Suprapubic skin (tissue), 4 donors: Measurements from ENCODE around the gene ULK4. TPM values are rescaled to one million over a fixed set of nuclear protein-coding genes. Genes with fewer than 3 reads are reported as not detected.
A peak's percentile ranks its signal among the peaks of the same experiment; 100 is the strongest.

Source experiments
- DNase-seq, 2 donors: peaks; one replicate each; pipeline ENCODE4 v3.0.0-alpha.2; 2019; ENCODE audit warnings: low spot score in 2 of 2
- H3K27ac ChIP-seq: fragments of 200-600 bp; sonication (generic); one replicate; pipeline ENCODE4 v1.5.1; 2019
- H3K27me3 ChIP-seq: fragments of 200-600 bp; sonication (generic); one replicate; pipeline ENCODE4 v1.5.1; 2019
- H3K36me3 ChIP-seq: fragments of 200-600 bp; sonication (generic); one replicate; pipeline ENCODE4 v1.5.1; 2019
- H3K4me1 ChIP-seq: fragments of 200-600 bp; sonication (generic); one replicate; pipeline ENCODE4 v1.5.1; 2019
- H3K4me3 ChIP-seq: fragments of 200-600 bp; sonication (generic); one replicate; pipeline ENCODE4 v1.5.1; 2019; ENCODE audit warnings: mild to moderate bottlenecking
- H3K9me3 ChIP-seq: fragments of 200-600 bp; sonication (generic); one replicate; pipeline ENCODE4 v1.5.1; 2019
- EP300 ChIP-seq: sonication (generic); formaldehyde crosslinking; IDR thresholded peaks from one replicate; pipeline ENCODE4 v1.6.1; 2017; ENCODE audit warnings: antibody characterized with exemption
- POLR2A ChIP-seq, 2 donors: fragments of 450-650 bp; IDR thresholded peaks; one replicate each; pipeline ENCODE4 v1.6.1; 2017; ENCODE audit warnings: antibody characterized with exemption in 2 of 2, mild to moderate bottlenecking in 2 of 2, moderate library complexity in 2 of 2
- POLR2AphosphoS5 ChIP-seq, 3 donors: sonication (generic); formaldehyde crosslinking; IDR thresholded peaks; one replicate each; pipeline ENCODE4 v1.6.1; 2017; ENCODE audit warnings: antibody characterized with exemption in 3 of 3
- WGBS: methylation state at CpG from one replicate; pipeline ENCODE4 v1.1.5; 2018; 5-methylcytosine and 5-hydroxymethylcytosine counted together
- total RNA-seq, 4 donors: library from RNA; depleted of rRNA; stranded (reverse); fragments of >200 nt; gene quantifications; one replicate each; pipeline ENCODE4 v1.1.0, GENCODE V29; 2016
- TF ChIP-seq, protein P1 (sequence below), 2 donors: fragments of 200-600 bp in 1 of 2; fragments of 450-650 bp in 1 of 2; sonication (generic) in 1 of 2; IDR thresholded peaks; one replicate each; pipeline ENCODE4 v1.5.1; 2016 to 2019; ENCODE audit warnings: antibody characterized with exemption in 2 of 2, mild to moderate bottlenecking in 1 of 2, moderate library complexity in 1 of 2

ULK4 gene
- total RNA-seq, 4 donors from 2014 or later, result 11.7 to 21.7 (median 16.6) TPM

DNA sequence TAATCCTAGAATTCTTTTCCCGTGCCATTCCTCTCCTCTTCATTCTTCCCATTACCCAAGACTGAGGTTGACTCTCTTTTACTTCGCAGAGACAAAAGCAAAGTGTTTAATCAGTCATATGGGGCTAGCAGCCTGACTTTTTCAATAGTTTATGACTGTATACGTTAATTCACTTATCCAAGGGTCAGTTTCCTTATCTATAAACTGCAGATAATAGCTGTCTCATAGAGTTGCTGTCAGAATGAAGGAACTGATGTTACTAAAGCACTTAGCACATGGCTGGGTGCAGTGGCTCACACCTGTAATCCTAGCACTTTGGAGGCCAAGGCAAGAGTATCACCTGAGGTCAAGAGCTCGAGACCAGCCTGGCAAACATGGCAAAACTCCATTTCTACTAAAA lies 43.5 kb upstream of the ULK4 start:
- TF ChIP-seq, protein P1, sequence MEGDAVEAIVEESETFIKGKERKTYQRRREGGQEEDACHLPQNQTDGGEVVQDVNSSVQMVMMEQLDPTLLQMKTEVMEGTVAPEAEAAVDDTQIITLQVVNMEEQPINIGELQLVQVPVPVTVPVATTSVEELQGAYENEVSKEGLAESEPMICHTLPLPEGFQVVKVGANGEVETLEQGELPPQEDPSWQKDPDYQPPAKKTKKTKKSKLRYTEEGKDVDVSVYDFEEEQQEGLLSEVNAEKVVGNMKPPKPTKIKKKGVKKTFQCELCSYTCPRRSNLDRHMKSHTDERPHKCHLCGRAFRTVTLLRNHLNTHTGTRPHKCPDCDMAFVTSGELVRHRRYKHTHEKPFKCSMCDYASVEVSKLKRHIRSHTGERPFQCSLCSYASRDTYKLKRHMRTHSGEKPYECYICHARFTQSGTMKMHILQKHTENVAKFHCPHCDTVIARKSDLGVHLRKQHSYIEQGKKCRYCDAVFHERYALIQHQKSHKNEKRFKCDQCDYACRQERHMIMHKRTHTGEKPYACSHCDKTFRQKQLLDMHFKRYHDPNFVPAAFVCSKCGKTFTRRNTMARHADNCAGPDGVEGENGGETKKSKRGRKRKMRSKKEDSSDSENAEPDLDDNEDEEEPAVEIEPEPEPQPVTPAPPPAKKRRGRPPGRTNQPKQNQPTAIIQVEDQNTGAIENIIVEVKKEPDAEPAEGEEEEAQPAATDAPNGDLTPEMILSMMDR (IDR thresholded peaks at IDR 0.05), result no peak
- no peak for TF ChIP-seq POLR2AphosphoS5 (IDR thresholded peaks at IDR 0.05)
- Histone ChIP-seq H3K27ac (no peak overlapping the region), H3K27me3 (no peaks in the 10 kb centered on the region), H3K9me3 (no peaks in the 10 kb centered on the region), H3K4me3 (no peak overlapping the region), H3K4me1 (no peaks in the 10 kb centered on the region), H3K36me3 (no peaks in the 10 kb centered on the region)
- DNase-seq, result no peak
- WGBS, result 87% methylated on average over 4 of the region's 4 CpGs

GRCh38 chr3:42002790-42003189 lies 40.9 kb upstream of the ULK4 start:
- no peak overlapping the region for H3K4me3 ChIP-seq
- no peak for DNase-seq
- no peaks in the 10 kb centered on the region for H3K36me3 ChIP-seq
- WGBS, result 98% methylated on average over 4 of the region's 4 CpGs
- TF ChIP-seq POLR2AphosphoS5 (IDR thresholded peaks at IDR 0.05) (no peak), POLR2A (IDR thresholded peaks at IDR 0.05) (no peak), EP300 (no peak)
- TF ChIP-seq, protein P1 (IDR thresholded peaks at IDR 0.05), result no peak
- H3K27ac ChIP-seq, result no peak overlapping the region
- H3K4me1 ChIP-seq, result no peaks in the 10 kb centered on the region
- H3K27me3 ChIP-seq, result no peaks in the 10 kb centered on the region
- H3K9me3 ChIP-seq, result no peaks in the 10 kb centered on the region

- no peak overlapping the region for H3K27ac ChIP-seq
- H3K4me1 ChIP-seq, result no peaks in the 10 kb centered on the region
- WGBS, result 100% methylated on average over 1 of the region's 1 CpG
- no peaks in the 10 kb centered on the region for H3K9me3 ChIP-seq
- no peak for DNase-seq
- no peak overlapping the region for H3K4me3 ChIP-seq
- TF ChIP-seq POLR2A (IDR thresholded peaks at IDR 0.05) (no peak), EP300 (no peak), POLR2AphosphoS5 (IDR thresholded peaks at IDR 0.05) (no peak)
- no peaks in the 10 kb centered on the region for H3K27me3 ChIP-seq
- H3K36me3 ChIP-seq, result no peaks in the 10 kb centered on the region
Measured at GRCh38 chr3:42001777-42002176, 39.9 kb upstream of the ULK4 start.

GRCh38 chr3:41999909-42000308 lies 38.0 kb upstream of the ULK4 start:
- TF ChIP-seq, protein P1 (IDR thresholded peaks at IDR 0.05), result no peak
- TF ChIP-seq EP300 (no peak), POLR2AphosphoS5 (IDR thresholded peaks at IDR 0.05) (no peak), POLR2A (IDR thresholded peaks at IDR 0.05) (no peak)
- 97% methylated on average over 1 of the region's 1 CpG for WGBS
- Histone ChIP-seq H3K36me3 (no peaks in the 10 kb centered on the region), H3K9me3 (no peaks in the 10 kb centered on the region), H3K4me3 (no peak overlapping the region), H3K27me3 (no peaks in the 10 kb centered on the region), H3K4me1 (no peaks in the 10 kb centered on the region), H3K27ac (no peak overlapping the region)
- DNase-seq, result no peak

GRCh38 chr3:41997702-41998550 lies 36.0 kb upstream of the ULK4 start:
- Histone ChIP-seq H3K4me3 (no peak overlapping the region), H3K9me3 (no peaks in the 10 kb centered on the region), H3K27me3 (no peaks in the 10 kb centered on the region), H3K27ac (no peak overlapping the region), H3K4me1 (no peaks in the 10 kb centered on the region), H3K36me3 (no peaks in the 10 kb centered on the region)
- TF ChIP-seq, protein P1 (IDR thresholded peaks at IDR 0.05), result peak; percentile 4 to 5
- no peak for TF ChIP-seq EP300
- WGBS, result 48% methylated on average over 6 of the region's 6 CpGs
- no peak for DNase-seq
